Measurements from ENCODE around the gene SEC16A.

The SEC16A gene

DNA sequence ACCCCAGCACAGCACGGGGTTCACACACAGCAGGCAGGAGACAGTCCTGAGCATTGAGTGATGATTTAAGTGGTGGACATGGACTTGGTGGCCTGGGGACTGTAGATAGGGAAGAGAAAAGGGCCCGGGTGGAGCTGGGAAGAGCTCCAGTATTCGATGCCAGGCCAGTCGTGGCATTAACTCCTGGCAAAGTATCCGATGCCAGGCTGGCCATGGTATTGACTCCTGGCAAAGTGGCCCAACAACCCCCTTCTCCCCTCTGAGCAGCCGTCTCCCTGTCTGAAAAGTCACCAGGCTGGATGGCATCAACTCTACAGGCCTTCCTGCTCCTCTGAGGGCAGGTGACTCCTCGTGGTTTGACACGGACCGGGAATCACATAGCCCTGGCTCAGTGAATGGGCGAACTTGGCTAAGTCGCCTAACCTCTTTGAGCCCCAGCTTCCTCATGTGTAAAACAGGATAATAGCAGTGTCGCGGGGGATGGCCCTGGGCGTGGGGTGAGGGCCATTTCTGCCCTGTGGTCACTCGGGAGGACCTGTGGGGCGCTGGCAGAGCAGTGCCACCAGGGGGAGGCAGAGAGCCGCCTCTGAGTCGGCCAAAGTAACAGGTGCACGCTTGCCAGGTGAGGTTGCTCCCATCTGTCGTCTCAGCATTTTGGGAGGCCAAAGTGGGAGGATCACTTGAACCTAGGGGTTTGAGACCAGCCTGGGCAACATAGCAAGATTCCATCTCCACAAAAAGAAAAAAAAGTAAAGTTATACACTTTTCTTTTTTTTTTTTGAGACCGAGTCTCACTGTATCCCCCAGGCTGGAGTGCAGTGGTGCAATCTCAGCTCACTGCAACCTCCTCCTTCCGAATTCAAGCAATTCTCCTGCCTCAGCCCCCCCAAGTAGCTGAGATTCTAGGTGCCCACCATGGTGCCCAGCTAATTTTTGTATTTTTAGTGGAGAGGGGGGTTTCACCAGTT is 5.7 kb upstream of the SEC16A start:
- Mint-ChIP-seq H3K4me1 (peaks cover 5 to 25% of the 10 kb centered on the region in 2 donors), H3K27ac (no peak overlapping the region), H3K27me3 (peaks cover 4 to 12% of the 10 kb centered on the region in 2 donors), H3K36me3 (peaks cover 0 to 2% of the 10 kb centered on the region in 2 donors), H3K4me3 (no peak overlapping the region), H3K9me3 (peaks cover 0 to 1% of the 10 kb centered on the region in 2 donors)
- peak; percentile 54 to 57 for ATAC-seq (replicated peaks)
- peak; percentile 58 for DNase-seq

DNA sequence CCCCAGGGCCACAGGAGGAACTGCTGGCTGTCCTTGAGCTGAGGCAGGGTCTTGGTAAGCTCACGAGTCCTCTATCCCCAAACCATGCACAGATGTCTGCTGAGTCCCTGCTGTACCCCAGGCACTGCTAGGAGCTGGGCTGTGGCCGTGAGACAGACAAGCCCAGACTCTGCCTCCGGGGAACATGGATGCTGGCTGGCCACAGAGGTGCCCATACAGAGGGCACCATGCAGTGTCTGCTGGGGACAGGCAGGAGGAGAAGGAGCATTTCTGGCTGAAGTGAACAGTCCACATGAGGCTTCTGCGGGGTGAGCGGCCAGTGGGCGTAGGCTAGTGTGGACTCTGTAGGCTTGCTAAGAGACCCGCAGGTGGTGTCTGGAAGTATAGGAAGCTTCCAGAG is 4.8 kb upstream of the SEC16A start:
- Mint-ChIP-seq H3K4me1 (peaks cover 5 to 25% of the 10 kb centered on the region in 2 donors), H3K9me3 (peaks cover 0 to 1% of the 10 kb centered on the region in 2 donors), H3K36me3 (peaks cover 0 to 3% of the 10 kb centered on the region in 2 donors), H3K4me3 (no peak overlapping the region), H3K27me3 (peaks cover 4 to 12% of the 10 kb centered on the region in 2 donors), H3K27ac (no peak overlapping the region)
- ATAC-seq (replicated peaks) (no peak), DNase-seq (no peak)

GRCh38 chr9:136486823-136487620 is 4.2 kb upstream of the SEC16A start:
- no peak overlapping the region for H3K27ac Mint-ChIP-seq

DNA sequence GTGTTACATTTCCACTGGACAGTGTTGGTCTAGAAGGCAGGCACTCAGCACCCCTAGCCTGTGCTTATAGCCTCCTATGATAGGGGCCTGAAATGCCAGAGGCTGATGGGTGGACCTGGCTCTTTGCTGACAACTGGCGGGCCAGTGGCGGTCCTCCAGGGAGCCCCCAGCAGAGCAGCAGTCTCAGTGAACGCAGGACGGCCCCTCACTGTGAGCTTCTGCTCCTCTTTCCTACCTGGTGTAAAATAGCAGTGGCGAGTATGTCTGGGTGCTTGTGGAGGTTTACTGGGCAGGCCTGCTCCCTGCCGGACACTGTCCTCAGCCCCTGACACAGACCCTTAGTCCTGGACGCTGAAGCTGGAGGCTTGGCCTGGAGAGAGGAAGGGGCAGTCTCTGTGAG is 3.3 kb upstream of the SEC16A start:
- peaks cover 10 to 34% of the 10 kb centered on the region in 2 donors for H3K4me1 Mint-ChIP-seq
- no peak overlapping the region for H3K27ac Mint-ChIP-seq
- no peaks in the 10 kb centered on the region for H3K9me3 Mint-ChIP-seq
- H3K27me3 Mint-ChIP-seq = peaks cover 4 to 12% of the 10 kb centered on the region in 2 donors
- no peak for ATAC-seq (replicated peaks)
- H3K4me3 Mint-ChIP-seq = no peak overlapping the region
- peaks cover 0 to 7% of the 10 kb centered on the region in 2 donors for H3K36me3 Mint-ChIP-seq
- DNase-seq = no peak

More at GRCh38 chr9:136486823-136487620, 4.2 kb upstream of the SEC16A start:
- DNase-seq = no peak
- Mint-ChIP-seq H3K4me3 (no peak overlapping the region), H3K9me3 (no peaks in the 10 kb centered on the region), H3K36me3 (peaks cover 0 to 3% of the 10 kb centered on the region in 2 donors), H3K27me3 (peaks cover 4 to 12% of the 10 kb centered on the region in 2 donors), H3K4me1 (peaks cover 5 to 26% of the 10 kb centered on the region in 2 donors)
- no peak for ATAC-seq (replicated peaks)

- Mint-ChIP-seq H3K27ac (peak overlapping the region; percentile 42), H3K36me3 (peaks cover 0 to 7% of the 10 kb centered on the region in 2 donors), H3K4me3 (peak overlapping the region; percentile 53 to 58), H3K9me3 (no peaks in the 10 kb centered on the region), H3K4me1 (peaks cover 10 to 37% of the 10 kb centered on the region in 2 donors), H3K27me3 (peaks cover 4 to 12% of the 10 kb centered on the region in 2 donors)
- peak; percentile 65 for DNase-seq
- ATAC-seq (replicated peaks) = peak in 1 of 2 donors; percentile 11
These were observed 2.5 kb upstream of the SEC16A start for GRCh38 chr9:136485049-136486045.

- Mint-ChIP-seq H3K4me1 (peaks cover 13 to 43% of the 10 kb centered on the region in 2 donors), H3K27me3 (peaks cover 4 to 12% of the 10 kb centered on the region in 2 donors), H3K36me3 (peaks cover 4 to 10% of the 10 kb centered on the region in 2 donors), H3K27ac (peak overlapping the region; percentile 42), H3K9me3 (no peaks in the 10 kb centered on the region), H3K4me3 (peak overlapping the region; percentile 36 to 94)
- ATAC-seq (replicated peaks) (no peak), DNase-seq (peak; percentile 21)
These were observed 1.6 kb upstream of the SEC16A start for GRCh38 chr9:136484153-136485048.

- ATAC-seq (replicated peaks) (peak; percentile 69 to 72), DNase-seq (peak; percentile 93)
- no peaks in the 10 kb centered on the region for H3K9me3 Mint-ChIP-seq
- H3K4me1 Mint-ChIP-seq = peaks cover 15 to 43% of the 10 kb centered on the region in 2 donors
- H3K36me3 Mint-ChIP-seq = peaks cover 4 to 10% of the 10 kb centered on the region in 2 donors
- peaks cover 4 to 12% of the 10 kb centered on the region in 2 donors for H3K27me3 Mint-ChIP-seq
- H3K27ac Mint-ChIP-seq = peak overlapping the region; percentile 100
- peak overlapping the region; percentile 94 to 99 for H3K4me3 Mint-ChIP-seq
These were observed 831 bp upstream of the SEC16A start for GRCh38 chr9:136483589-136484152.

DNA sequence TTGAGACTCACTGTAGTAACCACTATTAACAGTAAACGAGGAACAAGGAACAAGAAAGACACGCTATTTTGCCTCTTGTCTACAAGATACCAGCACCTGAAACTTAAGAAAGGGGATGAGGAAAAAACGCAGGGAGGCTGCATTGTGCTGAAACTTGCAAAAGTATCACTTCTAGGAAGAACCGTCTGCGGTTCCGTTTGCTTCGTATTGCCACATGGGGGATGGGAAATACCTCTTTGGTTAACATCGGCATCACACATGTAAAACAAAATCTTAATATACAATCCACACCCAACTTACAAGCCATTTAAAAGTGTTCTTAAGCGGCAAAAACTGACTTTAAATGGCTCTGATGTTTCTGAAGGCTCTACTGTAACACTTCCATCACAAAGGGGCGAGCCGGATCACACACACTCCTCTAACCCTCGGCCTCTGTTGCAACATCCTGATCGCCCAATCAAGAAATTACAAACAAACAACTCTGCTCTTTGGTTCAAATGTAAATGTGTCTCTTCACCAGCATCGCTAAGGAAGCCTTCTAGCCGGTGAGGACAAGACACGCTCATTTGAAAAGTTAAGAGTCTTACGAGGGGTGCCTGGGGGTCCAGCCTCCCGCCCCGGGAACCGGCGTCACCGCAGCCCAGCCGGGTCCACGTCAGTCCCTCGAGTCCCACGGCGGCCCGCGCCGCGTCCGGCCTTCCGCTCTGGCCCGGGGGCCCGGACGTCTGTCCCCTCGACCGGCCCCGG is 621 bp downstream of the SEC16A start:
- Mint-ChIP-seq H3K27me3 (no peaks in the 10 kb centered on the region), H3K27ac (peak overlapping the region; percentile 100), H3K4me3 (peak overlapping the region; percentile 94 to 99), H3K9me3 (no peaks in the 10 kb centered on the region), H3K36me3 (peaks cover 6 to 10% of the 10 kb centered on the region in 2 donors), H3K4me1 (peaks cover 13 to 34% of the 10 kb centered on the region in 2 donors)
- ATAC-seq (replicated peaks) (peak; percentile 3 to 15), DNase-seq (no peak)

DNA sequence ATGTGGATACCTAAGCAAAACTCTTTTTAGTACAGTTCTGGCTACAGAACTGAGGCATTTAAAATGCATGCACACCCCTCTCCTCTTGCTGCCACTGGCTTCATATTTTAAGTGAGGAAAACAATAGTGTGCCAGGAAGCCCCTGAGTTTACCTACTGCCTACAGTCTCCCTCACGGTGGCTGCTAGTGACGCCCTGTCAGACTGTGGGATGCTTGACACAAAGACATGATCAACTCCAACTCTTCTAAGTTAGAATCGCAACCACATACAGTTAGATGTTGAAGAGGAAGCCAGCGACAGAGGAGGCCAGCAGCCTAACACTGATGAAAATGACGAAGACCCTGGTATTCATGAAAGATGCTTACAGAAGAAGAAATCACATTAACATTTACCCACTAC is 1.3 kb downstream of the SEC16A start:
- peaks cover 10 to 13% of the 10 kb centered on the region in 2 donors for H3K36me3 Mint-ChIP-seq
- H3K4me3 Mint-ChIP-seq = peak overlapping the region; percentile 94 to 99
- H3K27me3 Mint-ChIP-seq = no peaks in the 10 kb centered on the region
- no peaks in the 10 kb centered on the region for H3K9me3 Mint-ChIP-seq
- H3K4me1 Mint-ChIP-seq = peaks cover 13 to 34% of the 10 kb centered on the region in 2 donors
- ATAC-seq (replicated peaks) = no peak
- H3K27ac Mint-ChIP-seq = peak overlapping the region; percentile 100
- DNase-seq = no peak

DNA sequence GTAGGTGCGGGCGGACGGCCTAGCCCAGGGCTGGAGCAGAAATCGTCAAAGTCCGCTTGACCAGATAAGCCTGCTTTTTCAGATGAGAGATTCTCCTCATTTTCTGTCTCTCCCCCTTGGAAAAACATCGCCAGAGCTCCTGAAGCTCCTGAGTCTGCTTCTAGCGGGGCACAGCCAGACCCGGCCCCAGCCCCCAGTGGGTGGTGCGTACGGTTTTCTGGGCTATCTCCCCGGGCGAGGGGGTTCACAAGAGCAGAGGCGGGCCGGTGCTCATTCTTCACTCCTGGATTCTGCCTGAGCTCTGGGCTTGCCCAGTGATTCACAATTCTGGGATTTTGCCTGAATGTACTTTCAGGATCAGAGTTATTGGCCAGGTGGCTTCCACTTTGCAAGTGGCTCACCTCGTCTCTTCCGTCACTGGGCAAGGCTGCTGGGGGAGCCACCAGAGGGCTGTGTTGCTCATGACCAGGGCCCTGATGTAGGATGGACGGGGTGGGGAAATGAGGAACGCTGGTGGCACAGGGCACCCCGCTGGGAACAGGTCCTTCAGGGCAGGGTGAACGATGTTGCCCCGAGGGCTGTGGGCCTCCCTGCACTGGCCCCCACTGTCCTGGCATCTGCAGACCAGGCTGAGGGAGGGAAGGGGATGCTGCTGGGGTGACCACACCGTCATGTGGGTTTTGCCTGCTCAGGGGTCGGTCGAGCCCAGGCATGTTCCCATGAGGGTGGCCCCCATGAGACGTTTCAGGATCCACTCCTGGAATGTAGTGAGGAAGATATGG is 6.3 kb downstream of the SEC16A start:
- Mint-ChIP-seq H3K4me1 (peaks cover 8 to 17% of the 10 kb centered on the region in 2 donors), H3K27me3 (no peaks in the 10 kb centered on the region), H3K9me3 (no peaks in the 10 kb centered on the region), H3K4me3 (no peak overlapping the region), H3K36me3 (peaks cover 29 to 32% of the 10 kb centered on the region in 2 donors), H3K27ac (no peak overlapping the region)
- DNase-seq (no peak), ATAC-seq (replicated peaks) (no peak)
